Smooth muscle cell (in vitro differentiated cells): ENCODE data around the gene PARVB. TPM values are rescaled to one million over a fixed set of nuclear protein-coding genes. Genes with fewer than 3 reads are reported as not detected.

Experiments used
- DNase-seq: peaks from one replicate; lab custom pipeline; 2025; ENCODE audit not compliant: unreplicated experiment; lab: John Stamatoyannopoulos, UW
- H2AFZ ChIP-seq: fragments of 200-600 bp; sonication (generic); 2 replicates; pipeline ENCODE4 v1.6.0; 2016; ENCODE audit warnings: antibody characterized with exemption, low read depth, mild to moderate bottlenecking
- H3F3A ChIP-seq: fragments of 200-600 bp; sonication (generic); 2 replicates; pipeline ENCODE4 v1.6.0; 2017; ENCODE audit warnings: antibody characterized with exemption, low read depth
- H3K27ac ChIP-seq: fragments of 200-600 bp; sonication (generic); 2 replicates; pipeline ENCODE4 v1.5.1; 2016; ENCODE audit warnings: low read depth, mild to moderate bottlenecking
- H3K27me3 ChIP-seq: fragments of 200-600 bp; sonication (generic); 2 replicates; pipeline ENCODE4 v1.6.1; 2016; ENCODE audit warnings: low read depth, mild to moderate bottlenecking
- H3K36me3 ChIP-seq: fragments of 200-600 bp; sonication (generic); 2 replicates; pipeline ENCODE4 v1.5.1; 2016; ENCODE audit warnings: low read depth
- H3K4me1 ChIP-seq: fragments of 200-600 bp; sonication (generic); 2 replicates; pipeline ENCODE4 v1.5.1; 2016; ENCODE audit warnings: low read depth
- H3K4me2 ChIP-seq: fragments of 200-600 bp; sonication (generic); 2 replicates; pipeline ENCODE4 v1.6.0; 2016; ENCODE audit warnings: mild to moderate bottlenecking
- H3K4me3 ChIP-seq: fragments of 200-600 bp; sonication (generic); 2 replicates; pipeline ENCODE4 v1.5.1; 2016; ENCODE audit warnings: mild to moderate bottlenecking
- H3K79me2 ChIP-seq: fragments of 200-600 bp; sonication (generic); 2 replicates; pipeline ENCODE4 v1.6.0; 2016; ENCODE audit warnings: low read depth, mild to moderate bottlenecking
- H3K9ac ChIP-seq: fragments of 200-600 bp; sonication (generic); 2 replicates; pipeline ENCODE4 v1.6.0; 2016; ENCODE audit warnings: low read depth
- H3K9me3 ChIP-seq: fragments of 200-600 bp; sonication (generic); replicated peaks from 2 replicates; pipeline ENCODE4 v1.5.1; 2016; ENCODE audit warnings: low read depth
- H4K20me1 ChIP-seq: fragments of 200-600 bp; sonication (generic); 2 replicates; pipeline ENCODE4 v1.6.0; 2016; ENCODE audit warnings: low read depth
- CTCF ChIP-seq: fragments of 200-600 bp; sonication (generic); IDR thresholded peaks from 2 replicates; pipeline ENCODE4 v1.5.1; 2017; ENCODE audit warnings: borderline replicate concordance, mild to moderate bottlenecking, antibody characterized with exemption; ENCODE audit not compliant: insufficient read depth, poor library complexity, severe bottlenecking
- WGBS: methylation state at CpG from one replicate; pipeline ENCODE4 v1.1.7; 2016; ENCODE audit warnings: low lambda C conversion rate; 5-methylcytosine and 5-hydroxymethylcytosine counted together
- polyA plus RNA-seq: library from polyadenylated mRNA; unstranded; fragments of >200 nt; fragmentation: Nextera tagmentation; extraction: Ambion mirVana; gene quantifications from 2 replicates; pipeline ENCODE4 v1.2.1, GENCODE V29; 2016
- total RNA-seq: library from RNA; depleted of rRNA; stranded (reverse); fragments of >200 nt; gene quantifications from 2 replicates; pipeline ENCODE4 v1.2.3, GENCODE V29; 2014

Gene PARVB
- 24.8 and 36.6 TPM in 2 replicates for total RNA-seq
- polyA plus RNA-seq: 35.1 and 35.6 TPM in 2 replicates

- Histone ChIP-seq H3K36me3 (no peaks in the 10 kb centered on the region), H3K4me3 (peak within 1 kb of the TSS; percentile 64), H3K9ac (peak within 1 kb of the TSS; percentile 87), H3F3A (peaks cover 8% of the 10 kb centered on the region), H3K79me2 (peaks cover 12% of the 10 kb centered on the region), H3K27ac (peak within 1 kb of the TSS; percentile 71), H3K27me3 (no peaks in the 10 kb centered on the region), H3K4me1 (peaks cover 5% of the 10 kb centered on the region), H3K4me2 (peak within 1 kb of the TSS; percentile 98), H4K20me1 (no peaks in the 10 kb centered on the region), H2AFZ (peak within 1 kb of the TSS; percentile 97), H3K9me3 (no peaks in the 10 kb centered on the region)
- TF ChIP-seq CTCF: no peak
- DNase-seq: no peak
- WGBS: 6% methylated on average over 47 of the region's 83 CpGs
Measured at GRCh38 chr22:44024288-44024921, at the start of gene PARVB. TSS of gene PARVB (plus strand) at chr22:44024302. CDS start at chr22:44024340, 38 bp downstream.

- no peaks in the 10 kb centered on the region for H3K9me3 ChIP-seq
- no peak overlapping the region for H3K9ac ChIP-seq
- no peak overlapping the region for H2AFZ ChIP-seq
- peaks cover 14% of the 10 kb centered on the region for H3K36me3 ChIP-seq
- no peak overlapping the region for H3K4me2 ChIP-seq
- no peak for TF ChIP-seq CTCF
- no peaks in the 10 kb centered on the region for H3K4me1 ChIP-seq
- H3K4me3 ChIP-seq: no peak overlapping the region
- no peak overlapping the region for H3K27ac ChIP-seq
- WGBS: 75% methylated on average over 4 of the region's 4 CpGs
- H3K79me2 ChIP-seq: no peaks in the 10 kb centered on the region
- DNase-seq: no peak
- no peaks in the 10 kb centered on the region for H3K27me3 ChIP-seq
- H3F3A ChIP-seq: no peaks in the 10 kb centered on the region
- peaks cover 3% of the 10 kb centered on the region for H4K20me1 ChIP-seq
Measured at GRCh38 chr22:43975041-43975440, 49.1 kb upstream of the PARVB start.

GRCh38 chr22:43976861-43977795 is 47.0 kb upstream of the PARVB start:
- Histone ChIP-seq H3K4me3 (no peak overlapping the region), H3F3A (no peaks in the 10 kb centered on the region), H3K36me3 (peaks cover 20% of the 10 kb centered on the region), H3K9me3 (no peaks in the 10 kb centered on the region), H3K9ac (no peak overlapping the region), H3K27me3 (no peaks in the 10 kb centered on the region), H3K4me1 (no peaks in the 10 kb centered on the region), H3K79me2 (no peaks in the 10 kb centered on the region), H3K4me2 (no peak overlapping the region), H4K20me1 (no peaks in the 10 kb centered on the region), H2AFZ (no peak overlapping the region), H3K27ac (no peak overlapping the region)
- 96% methylated on average over 18 of the region's 19 CpGs for WGBS
- TF ChIP-seq CTCF: no peak
- no peak for DNase-seq
